Esophagus squamous epithelium (tissue), 4 donors: ENCODE results near the gene ACSL4.
"Not testable (repeated sequence)": the region's sequence is repeated elsewhere in the genome, so short reads cannot be mapped to it uniquely, and the experiment has no call there.

ENCODE experiments used
- CTCF ChIP-seq, 6 experiments: fragments of 450-650 bp in 4 of 6; fragments of 200-600 bp in 2 of 6; sonication (generic) in 2 of 6; IDR thresholded peaks; one replicate each; pipeline ENCODE4 v1.5.1; 2016 to 2019; ENCODE audit warnings: antibody characterized with exemption in 6 of 6, mild to moderate bottlenecking in 4 of 6, moderate library complexity in 4 of 6
- POLR2A ChIP-seq, 4 donors: fragments of 450-650 bp; IDR thresholded peaks; one replicate each; pipeline ENCODE4 v1.6.1; 2017; ENCODE audit warnings: antibody characterized with exemption in 4 of 4, mild to moderate bottlenecking in 4 of 4, moderate library complexity in 3 of 4

GRCh38 chrX:109637477-109637876 lies 95.6 kb downstream of the ACSL4 start:
- not testable (repeated sequence) for TF ChIP-seq CTCF, POLR2A (IDR thresholded peaks at IDR 0.05)
